Keratinocyte (primary cell): Measurements from ENCODE around the gene SND1. TPM values are rescaled to one million over a fixed set of nuclear protein-coding genes. Genes with fewer than 3 reads are reported as not detected.

Experiments used
- DNase-seq: peaks from one replicate; pipeline ENCODE4 v3.0.0-alpha.2; 2011; ENCODE audit warnings: low read depth, missing footprints, low spot score
- FAIRE-seq: peaks from 2 replicates; lab custom pipeline; 2011; peaks lifted over from hg19 to GRCh38; lab: Jason Lieb, UNC
- H2AFZ ChIP-seq: 2 replicates; pipeline ENCODE4 v1.6.0; 2012; ENCODE audit warnings: low read length, control low read depth, inconsistent platforms; ENCODE audit not compliant: control insufficient read depth
- H3K27ac ChIP-seq: 2 replicates; pipeline ENCODE4 v1.5.1; 2011; ENCODE audit warnings: low read length; ENCODE audit not compliant: control insufficient read depth, insufficient read depth
- H3K27me3 ChIP-seq: 3 replicates; pipeline ENCODE4 v1.6.0; 2011; ENCODE audit warnings: low read length; ENCODE audit not compliant: control insufficient read depth, insufficient read depth; ENCODE audit errors: extremely low read depth
- H3K36me3 ChIP-seq, 2 experiments: 2 replicates in 1 of 2; 3 replicates in 1 of 2; pipeline ENCODE4 v1.5.1; 2011; ENCODE audit warnings: low read length in 2 of 2, mild to moderate bottlenecking in 1 of 2; ENCODE audit not compliant: control insufficient read depth in 2 of 2, insufficient read depth in 2 of 2; ENCODE audit errors: extremely low read depth in 1 of 2
- H3K4me1 ChIP-seq: 3 replicates; pipeline ENCODE4 v1.5.1; 2011; ENCODE audit warnings: low read length; ENCODE audit not compliant: control insufficient read depth, insufficient read depth; ENCODE audit errors: extremely low read depth
- H3K4me2 ChIP-seq: 3 replicates; pipeline ENCODE4 v1.6.0; 2011; ENCODE audit warnings: low read depth, low read length; ENCODE audit not compliant: control insufficient read depth, insufficient read depth; ENCODE audit errors: extremely low read depth
- H3K4me3 ChIP-seq, 3 experiments: fragments of 200-600 bp in 1 of 3; sonication (generic) in 1 of 3; 2 replicates in 2 of 3; 3 replicates in 1 of 3; pipeline ENCODE4 v1.5.1; 2011 to 2016; ENCODE audit warnings: low read length in 3 of 3, mild to moderate bottlenecking in 3 of 3, control low read depth in 2 of 3, inconsistent platforms in 1 of 3, low read depth in 1 of 3, mixed read lengths in 1 of 3, mixed run types in 1 of 3, moderate library complexity in 1 of 3; ENCODE audit not compliant: control insufficient read depth in 2 of 3, insufficient read depth in 2 of 3; ENCODE audit errors: extremely low read depth in 1 of 3
- H3K79me2 ChIP-seq: 2 replicates; pipeline ENCODE4 v1.6.0; 2012; ENCODE audit warnings: low read length; ENCODE audit not compliant: control insufficient read depth, insufficient read depth
- H3K9ac ChIP-seq: 3 replicates; pipeline ENCODE4 v1.6.0; 2011; ENCODE audit warnings: low read length; ENCODE audit not compliant: control insufficient read depth, insufficient read depth; ENCODE audit errors: extremely low read depth
- H3K9me1 ChIP-seq: 3 replicates; pipeline ENCODE4 v1.6.0; 2011; ENCODE audit warnings: low read length; ENCODE audit not compliant: control insufficient read depth, insufficient read depth; ENCODE audit errors: extremely low read depth
- H3K9me3 ChIP-seq: 2 replicates; pipeline ENCODE4 v1.5.1; 2012; ENCODE audit warnings: low read depth, low read length; ENCODE audit not compliant: control insufficient read depth
- H4K20me1 ChIP-seq: 3 replicates; pipeline ENCODE4 v1.6.0; 2011; ENCODE audit warnings: low read length; ENCODE audit not compliant: control insufficient read depth, insufficient read depth; ENCODE audit errors: extremely low read depth
- EZH2 ChIP-seq: IDR thresholded peaks from one replicate; pipeline ENCODE4 v1.6.1; 2012; ENCODE audit warnings: inconsistent platforms, mild to moderate bottlenecking, low read length, moderate library complexity
- dilution Hi-C: fragments of 300-500 bp; cut with MboI; formaldehyde crosslinking; loops from one replicate; pipeline ENCODE4 v1.7.0; 2020; ENCODE audit warnings: low sequenced_read_pairs; ENCODE audit not compliant: extremely low pct_ligation_motif_present
- polyA plus RNA-seq, 5 experiments: library from polyadenylated mRNA; depleted of rRNA in 3 of 5; stranded (reverse) in 3 of 5; stranded (forward) in 1 of 5; unstranded in 1 of 5; fragments of >200 nt; gene quantifications; 1 replicate in 1 of 5; 2 replicates in 3 of 5; 3 replicates in 1 of 5; pipeline versions ENCODE4 v1.2.1 to v1.2.3, GENCODE V29; 2011 to 2012; ENCODE audit warnings: missing spikeins in 2 of 5, low read depth in 1 of 5, low replicate concordance in 1 of 5
- TF ChIP-seq, protein P1 (sequence below), 3 experiments: IDR thresholded peaks in 1 of 3; conservative IDR thresholded peaks in 1 of 3; optimal IDR thresholded peaks in 1 of 3; 2 replicates in 2 of 3; 3 replicates in 1 of 3; pipeline versions ENCODE3 to v1.5.1; 2011; ENCODE audit warnings: low read length in 3 of 3, mild to moderate bottlenecking in 3 of 3, moderate library complexity in 2 of 3, control low read depth in 1 of 3, inconsistent platforms in 1 of 3; ENCODE audit not compliant: insufficient read depth in 2 of 3; ENCODE audit errors: extremely low read depth in 1 of 3

The SND1 gene
- polyA plus RNA-seq, 1 donor (not counting 4 experiments of a cell fraction or from before 2014, with no cell fraction given), result 140 TPM

GRCh38 chr7:128121711-128122530, 469.9 kb downstream of the SND1 start:
- Histone ChIP-seq H3K4me3 (peak overlapping the region in 2 of 3 experiments; percentile 33 to 77), H3K79me2 (no peaks in the 10 kb centered on the region), H3K4me2 (peak overlapping the region; percentile 77), H3K9me3 (no peaks in the 10 kb centered on the region), H3K36me3 (no peaks in the 10 kb centered on the region), H3K27ac (peak overlapping the region; percentile 43), H4K20me1 (no peaks in the 10 kb centered on the region), H3K9ac (peak overlapping the region; percentile 72), H2AFZ (peak overlapping the region; percentile 86), H3K27me3 (no peaks in the 10 kb centered on the region), H3K4me1 (peaks cover 7% of the 10 kb centered on the region), H3K9me1 (no peaks in the 10 kb centered on the region)
- no peak for DNase-seq
- dilution Hi-C loops, result no loop called here
- FAIRE-seq, result no peak
- no peak for TF ChIP-seq EZH2
- TF ChIP-seq, protein P1, sequence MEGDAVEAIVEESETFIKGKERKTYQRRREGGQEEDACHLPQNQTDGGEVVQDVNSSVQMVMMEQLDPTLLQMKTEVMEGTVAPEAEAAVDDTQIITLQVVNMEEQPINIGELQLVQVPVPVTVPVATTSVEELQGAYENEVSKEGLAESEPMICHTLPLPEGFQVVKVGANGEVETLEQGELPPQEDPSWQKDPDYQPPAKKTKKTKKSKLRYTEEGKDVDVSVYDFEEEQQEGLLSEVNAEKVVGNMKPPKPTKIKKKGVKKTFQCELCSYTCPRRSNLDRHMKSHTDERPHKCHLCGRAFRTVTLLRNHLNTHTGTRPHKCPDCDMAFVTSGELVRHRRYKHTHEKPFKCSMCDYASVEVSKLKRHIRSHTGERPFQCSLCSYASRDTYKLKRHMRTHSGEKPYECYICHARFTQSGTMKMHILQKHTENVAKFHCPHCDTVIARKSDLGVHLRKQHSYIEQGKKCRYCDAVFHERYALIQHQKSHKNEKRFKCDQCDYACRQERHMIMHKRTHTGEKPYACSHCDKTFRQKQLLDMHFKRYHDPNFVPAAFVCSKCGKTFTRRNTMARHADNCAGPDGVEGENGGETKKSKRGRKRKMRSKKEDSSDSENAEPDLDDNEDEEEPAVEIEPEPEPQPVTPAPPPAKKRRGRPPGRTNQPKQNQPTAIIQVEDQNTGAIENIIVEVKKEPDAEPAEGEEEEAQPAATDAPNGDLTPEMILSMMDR (optimal IDR thresholded peaks at IDR 0.05 in 1 of 3, IDR thresholded peaks at IDR 0.05 in 1 of 3, conservative IDR thresholded peaks at IDR 0.05 in 1 of 3; ENCODE audit: extremely low read depth in 1 of 3, insufficient read depth in 2 of 3, low read length in 3 of 3), result no peak

- Histone ChIP-seq H3K4me2 (no peak overlapping the region), H3K4me1 (peaks cover 7% of the 10 kb centered on the region), H3K27ac (no peak overlapping the region), H3K9ac (no peak overlapping the region), H3K9me3 (no peaks in the 10 kb centered on the region), H3K79me2 (no peaks in the 10 kb centered on the region), H2AFZ (no peak overlapping the region), H3K27me3 (no peaks in the 10 kb centered on the region), H3K4me3 (no peak overlapping the region), H4K20me1 (no peaks in the 10 kb centered on the region), H3K9me1 (no peaks in the 10 kb centered on the region), H3K36me3 (no peaks in the 10 kb centered on the region)
- TF ChIP-seq, protein P1 (optimal IDR thresholded peaks at IDR 0.05 in 1 of 3, IDR thresholded peaks at IDR 0.05 in 1 of 3, conservative IDR thresholded peaks at IDR 0.05 in 1 of 3; ENCODE audit: extremely low read depth in 1 of 3, insufficient read depth in 2 of 3, low read length in 3 of 3), result no peak
- no peak for TF ChIP-seq EZH2
- DNase-seq (no peak), FAIRE-seq (no peak)
- dilution Hi-C loops, result no loop called here
These were observed 470.7 kb downstream of the SND1 start for GRCh38 chr7:128122576-128123290.
